LNCAP (cell line): Measurements from ENCODE around the gene SPAG16.

ENCODE experiments used
- CTCF ChIP-seq: fragments of 450-650 bp; IDR thresholded peaks from 2 replicates; pipeline ENCODE4 v1.5.1; 2017; ENCODE audit warnings: mild to moderate bottlenecking

Gene SPAG16

GRCh38 chr2:213320604-213321003 is 36.3 kb downstream of the SPAG16 start:
- TF ChIP-seq CTCF = no peak

GRCh38 chr2:213336253-213336770 is 52.0 kb downstream of the SPAG16 start:
- TF ChIP-seq CTCF = no peak

- TF ChIP-seq CTCF = no peak
Observed at GRCh38 chr2:213353419-213353818, 69.2 kb downstream of the SPAG16 start.

GRCh38 chr2:213376644-213377043 is 92.4 kb downstream of the SPAG16 start:
- no peak for TF ChIP-seq CTCF

- TF ChIP-seq CTCF = no peak
Observed at GRCh38 chr2:213411582-213412289, 127.5 kb downstream of the SPAG16 start.

GRCh38 chr2:213415093-213415492 is 130.8 kb downstream of the SPAG16 start:
- TF ChIP-seq CTCF = no peak

- TF ChIP-seq CTCF = no peak
Observed at GRCh38 chr2:213416832-213417231, 132.6 kb downstream of the SPAG16 start.

- TF ChIP-seq CTCF = no peak
Observed at GRCh38 chr2:213419980-213420379, 135.7 kb downstream of the SPAG16 start.
